OCI-LY7 (cell line): ENCODE data around the gene ARHGEF39. TPM values are rescaled to one million over a fixed set of nuclear protein-coding genes. Genes with fewer than 3 reads are reported as not detected.
"Not testable (repeated sequence)": the region's sequence is repeated elsewhere in the genome, so short reads cannot be mapped to it uniquely, and the experiment has no call there.

Source experiments
- BruUV-seq: library from RNA; stranded (reverse); fragments of 400-500 nt; replicated peaks from 2 replicates; lab custom pipeline; 2021; lab: Mats Ljungman, UMichigan
- CTCF ChIA-PET: fragments of 300-600 bp; sonication (Branson Sonifier 250); formaldehyde crosslinking; loops from one replicate; lab custom pipeline; 2022; ENCODE audit warnings: antibody characterized with exemption; ENCODE audit not compliant: unreplicated experiment; lab: Charles Lee
- POLR2A ChIA-PET: fragments of 300-600 bp; sonication (Branson Sonifier 250); formaldehyde crosslinking; loops from one replicate; lab custom pipeline; 2022; ENCODE audit warnings: antibody characterized with exemption; lab: Charles Lee
- DNase-seq: peaks from one replicate; pipeline ENCODE4 v3.0.0-alpha.2; 2015; ENCODE audit warnings: low spot score
- H2AFZ ChIP-seq: fragments of 200-600 bp; sonication (generic), shearing (Covaris generic); 2 replicates; pipeline ENCODE4 v1.6.1; 2014; ENCODE audit warnings: mild to moderate bottlenecking, antibody characterized with exemption, low read length, moderate library complexity
- H3K27ac ChIP-seq: fragments of 200-600 bp; sonication (generic); 2 replicates; pipeline ENCODE4 v1.5.1; 2014; ENCODE audit warnings: mixed run types, low read depth, mild to moderate bottlenecking, moderate library complexity, low read length, inconsistent platforms; ENCODE audit not compliant: poor library complexity, severe bottlenecking
- H3K36me3 ChIP-seq: fragments of 200-600 bp; sonication (generic); 2 replicates; pipeline ENCODE4 v1.6.1; 2014; ENCODE audit warnings: mild to moderate bottlenecking, antibody characterized with exemption, low read length, moderate library complexity, mixed read lengths; ENCODE audit not compliant: insufficient read depth
- H3K4me1 ChIP-seq: fragments of 200-600 bp; sonication (generic); 2 replicates; pipeline ENCODE4 v1.5.1; 2014; ENCODE audit warnings: mild to moderate bottlenecking, low read length; ENCODE audit not compliant: insufficient read depth, poor library complexity, severe bottlenecking
- H3K4me2 ChIP-seq: fragments of 200-600 bp; sonication (generic); 2 replicates; pipeline ENCODE4 v1.6.1; 2014; ENCODE audit warnings: mild to moderate bottlenecking, low read length
- H3K4me3 ChIP-seq: fragments of 200-600 bp; sonication (generic); 2 replicates; pipeline ENCODE4 v1.5.1; 2014; ENCODE audit warnings: mild to moderate bottlenecking, low read depth, low read length; ENCODE audit not compliant: poor library complexity, severe bottlenecking
- H3K79me2 ChIP-seq: fragments of 200-600 bp; sonication (generic); 2 replicates; pipeline ENCODE4 v1.6.1; 2016; ENCODE audit warnings: low read depth, mild to moderate bottlenecking, low read length, moderate library complexity, mixed read lengths; ENCODE audit not compliant: insufficient read depth
- H3K9me2 ChIP-seq: fragments of 200-600 bp; sonication (generic); 2 replicates; pipeline ENCODE4 v1.6.1; 2016; ENCODE audit warnings: mild to moderate bottlenecking, low read length, mixed read lengths; ENCODE audit not compliant: insufficient read depth
- H3K9me3 ChIP-seq: fragments of 200-600 bp; sonication (generic); 2 replicates; pipeline ENCODE4 v1.6.1; 2014; ENCODE audit warnings: mild to moderate bottlenecking, mixed run types, low read length, mixed read lengths
- H4K20me1 ChIP-seq: fragments of 200-600 bp; sonication (generic); 2 replicates; pipeline ENCODE4 v1.6.1; 2014; ENCODE audit warnings: mild to moderate bottlenecking, antibody characterized with exemption, low read length, moderate library complexity, mixed read lengths; ENCODE audit not compliant: insufficient read depth
- CTCF ChIP-seq: fragments of 200-600 bp; sonication (generic); conservative IDR thresholded peaks from 2 replicates; pipeline ENCODE4 v1.5.1; 2014; ENCODE audit warnings: mild to moderate bottlenecking, antibody characterized with exemption, low read length, moderate library complexity, mixed read lengths
- EZH2phosphoT487 ChIP-seq: fragments of 200-600 bp; sonication (generic); IDR thresholded peaks from 2 replicates; pipeline ENCODE4 v1.6.1; 2018; ENCODE audit warnings: low read depth, borderline replicate concordance, mild to moderate bottlenecking, mixed run types, antibody characterized with exemption, low read length, moderate library complexity, mixed read lengths
- intact Hi-C: fragments of 100-400 bp; cut with micrococcal nuclease; formaldehyde crosslinking; loops from one replicate; pipeline ENCODE4 v1.10.0; 2022; ENCODE audit not compliant: unreplicated experiment
- total RNA-seq, 2 experiments: library from RNA; depleted of rRNA in 1 of 2; stranded (reverse); fragments of >200 nt in 1 of 2; shearing (Covaris generic) in 1 of 2; gene quantifications; 2 replicates each; pipeline ENCODE4 v1.2.3, GENCODE V29; 2014 to 2022

Gene ARHGEF39
- total RNA-seq, 2 experiments from 2014 or later: 30.8 to 48.1 TPM

DNA sequence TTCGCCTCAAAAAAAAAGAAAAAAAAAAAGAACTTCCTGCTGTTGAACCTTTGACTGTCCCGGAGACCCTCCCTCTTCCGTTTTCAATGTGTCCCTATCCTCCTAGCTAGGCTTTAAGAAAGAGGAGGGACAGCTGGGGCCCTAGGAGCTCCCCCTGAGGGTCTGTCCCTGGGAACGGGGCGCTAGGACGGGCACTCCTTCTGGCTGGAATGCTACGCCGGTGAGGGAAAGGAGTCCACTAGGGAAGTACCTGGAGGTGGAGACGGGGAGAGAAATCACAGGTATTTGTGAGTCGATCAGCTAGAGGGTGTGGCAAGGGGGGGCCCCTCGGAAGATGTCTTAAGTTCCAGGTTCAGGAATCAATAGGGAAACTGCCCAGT is 18.9 kb downstream of the ARHGEF39 start:
- POLR2A ChIA-PET: interaction anchor here (0.6 to 7.6 kb wide), 13 partner anchors 10 to 168 kb away, joined by 3 to 110 read pairs (median 4); partner anchors contain the start of genes ARHGEF39, CCDC107, CD72 and HINT2

GRCh38 chr9:35645736-35646135 is 19.3 kb downstream of the ARHGEF39 start:
- Histone ChIP-seq H3K4me1 (peaks cover 38% of the 10 kb centered on the region), H2AFZ (peak overlapping the region; percentile 60; the same call in 1 of the 2 replicates), H3K27ac (peak overlapping the region; percentile 89), H3K4me2 (peak overlapping the region; percentile 78), H3K79me2 (peaks cover 25% of the 10 kb centered on the region; the same call in 1 of the 2 replicates), H3K4me3 (peak overlapping the region; percentile 92), H3K36me3 (peaks cover 52% of the 10 kb centered on the region)
- ChIA-PET CTCF (interaction anchor here (1.3 to 3.4 kb wide), 2 partner anchors 26 to 83 kb away, joined by 4 to 21 read pairs; no protein-coding TSS in a partner anchor), POLR2A (interaction anchor here (0.6 to 7.6 kb wide), 15 partner anchors 9 to 169 kb away, joined by 3 to 110 read pairs (median 4); partner anchors contain the start of genes ARHGEF39, CCDC107, CD72 and HINT2)
- not testable (repeated sequence) for BruUV-seq, DNase-seq, H3K9me3 ChIP-seq, H4K20me1 ChIP-seq, H3K9me2 ChIP-seq
- intact Hi-C loops: loop anchor here (2.0 kb wide), 1 partner anchor 87 kb away; the partner anchor contains the start of genes CREB3 and TLN1

More for the DNA sequence above, 18.9 kb downstream of the ARHGEF39 start:
- peaks cover 41% of the 10 kb centered on the region for H3K4me1 ChIP-seq
- peak overlapping the region; percentile 89 for H3K27ac ChIP-seq
- no peak for DNase-seq
- no peaks in the 10 kb centered on the region for H3K9me3 ChIP-seq
- no peaks in the 10 kb centered on the region for H3K9me2 ChIP-seq
- H3K4me2 ChIP-seq: peak overlapping the region; percentile 78
- CTCF ChIA-PET: interaction anchor here (0.8 to 3.4 kb wide), 3 partner anchors 26 to 82 kb away, joined by 4 to 21 read pairs (median 4); no protein-coding TSS in a partner anchor
- peak overlapping the region; percentile 92 for H3K4me3 ChIP-seq
- H3K79me2 ChIP-seq: peaks cover 29% of the 10 kb centered on the region; the same call in 1 of the 2 replicates
- TF ChIP-seq CTCF (no peak), EZH2phosphoT487 (no peak)
- TSS peak; percentile 11 for BruUV-seq
- no peaks in the 10 kb centered on the region for H4K20me1 ChIP-seq
- peaks cover 48% of the 10 kb centered on the region for H3K36me3 ChIP-seq
- H2AFZ ChIP-seq: peak overlapping the region; percentile 60; the same call in 1 of the 2 replicates
- intact Hi-C loops: loop anchor here (2.0 kb wide), 1 partner anchor 87 kb away; the partner anchor contains the start of genes CREB3 and TLN1

GRCh38 chr9:35643046-35643445 is 21.9 kb downstream of the ARHGEF39 start:
- intact Hi-C loops: no loop called here
- no peak for TF ChIP-seq CTCF
- TF ChIP-seq EZH2phosphoT487: no peak
- POLR2A ChIA-PET: interaction anchor here (0.5 to 1.7 kb wide), 3 partner anchors 14 to 1731 kb away, joined by 3 to 5 read pairs (median 3); no protein-coding TSS in a partner anchor
- Histone ChIP-seq H3K36me3 (peaks cover 38% of the 10 kb centered on the region), H3K79me2 (peaks cover 4% of the 10 kb centered on the region; the same call in 1 of the 2 replicates), H3K9me2 (no peaks in the 10 kb centered on the region), H3K4me3 (no peak overlapping the region), H3K4me1 (peaks cover 48% of the 10 kb centered on the region), H2AFZ (no peak overlapping the region), H3K9me3 (peaks cover 9% of the 10 kb centered on the region; the same call in 1 of the 2 replicates), H4K20me1 (no peaks in the 10 kb centered on the region), H3K4me2 (no peak overlapping the region), H3K27ac (no peak overlapping the region)
- DNase-seq: no peak
- BruUV-seq: no TSS peak
- CTCF ChIA-PET: no interaction called here

GRCh38 chr9:35641478-35641877 is 23.5 kb downstream of the ARHGEF39 start:
- BruUV-seq, H3K27ac ChIP-seq, H3K9me2 ChIP-seq, DNase-seq, H3K4me3 ChIP-seq, H3K9me3 ChIP-seq, H2AFZ ChIP-seq, POLR2A ChIA-PET, H3K4me2 ChIP-seq, H4K20me1 ChIP-seq, CTCF ChIA-PET, H3K79me2 ChIP-seq, intact Hi-C loops: not testable (repeated sequence)
- Histone ChIP-seq H3K36me3 (peaks cover 37% of the 10 kb centered on the region), H3K4me1 (peaks cover 52% of the 10 kb centered on the region)

DNA sequence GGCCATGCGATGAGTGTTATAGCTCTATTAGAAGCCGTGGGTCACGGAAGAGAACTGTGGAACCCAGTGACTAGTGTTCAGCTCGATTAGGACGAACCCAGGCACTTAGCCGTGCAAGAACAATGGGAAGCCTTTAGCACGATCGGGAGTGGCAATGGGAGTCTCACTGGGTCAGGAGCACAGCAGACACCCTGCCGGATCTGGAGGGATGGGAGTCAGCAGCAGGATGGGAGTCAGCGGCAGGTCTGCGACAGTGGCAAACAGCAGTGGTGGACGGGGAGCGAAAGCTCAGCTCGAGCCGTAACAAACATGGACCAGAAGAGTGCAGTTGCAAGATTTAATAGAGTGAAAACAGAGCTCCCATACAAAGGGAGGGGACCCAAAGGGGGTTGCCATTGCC is 24.6 kb downstream of the ARHGEF39 start:
- BruUV-seq, intact Hi-C loops, H3K79me2 ChIP-seq, DNase-seq, CTCF ChIA-PET, H4K20me1 ChIP-seq, H3K27ac ChIP-seq, H2AFZ ChIP-seq, H3K9me3 ChIP-seq, H3K4me3 ChIP-seq, H3K4me2 ChIP-seq, H3K9me2 ChIP-seq: not testable (repeated sequence)
- Histone ChIP-seq H3K36me3 (peaks cover 37% of the 10 kb centered on the region), H3K4me1 (peaks cover 52% of the 10 kb centered on the region)
- POLR2A ChIA-PET: interaction anchor here (0.7 to 3.1 kb wide), 6 partner anchors 9 to 550 kb away, joined by 3 to 17 read pairs (median 4); partner anchors contain the start of genes CCDC107, RMRP and SIT1
